GM19463 (cell line): ENCODE data around the gene ADGRG7.

Source experiments
- ATAC-seq: cut with Tn5 transposase; IDR thresholded peaks from one replicate; pipeline ENCODE4 v1.9.1; 2021; ENCODE audit warnings: mild to moderate bottlenecking, moderate library complexity; ENCODE audit not compliant: unreplicated experiment

The ADGRG7 gene

GRCh38 chr3:100600181-100601042, 9.0 kb upstream of the ADGRG7 start:
- ATAC-seq, result peak; percentile 51

DNA sequence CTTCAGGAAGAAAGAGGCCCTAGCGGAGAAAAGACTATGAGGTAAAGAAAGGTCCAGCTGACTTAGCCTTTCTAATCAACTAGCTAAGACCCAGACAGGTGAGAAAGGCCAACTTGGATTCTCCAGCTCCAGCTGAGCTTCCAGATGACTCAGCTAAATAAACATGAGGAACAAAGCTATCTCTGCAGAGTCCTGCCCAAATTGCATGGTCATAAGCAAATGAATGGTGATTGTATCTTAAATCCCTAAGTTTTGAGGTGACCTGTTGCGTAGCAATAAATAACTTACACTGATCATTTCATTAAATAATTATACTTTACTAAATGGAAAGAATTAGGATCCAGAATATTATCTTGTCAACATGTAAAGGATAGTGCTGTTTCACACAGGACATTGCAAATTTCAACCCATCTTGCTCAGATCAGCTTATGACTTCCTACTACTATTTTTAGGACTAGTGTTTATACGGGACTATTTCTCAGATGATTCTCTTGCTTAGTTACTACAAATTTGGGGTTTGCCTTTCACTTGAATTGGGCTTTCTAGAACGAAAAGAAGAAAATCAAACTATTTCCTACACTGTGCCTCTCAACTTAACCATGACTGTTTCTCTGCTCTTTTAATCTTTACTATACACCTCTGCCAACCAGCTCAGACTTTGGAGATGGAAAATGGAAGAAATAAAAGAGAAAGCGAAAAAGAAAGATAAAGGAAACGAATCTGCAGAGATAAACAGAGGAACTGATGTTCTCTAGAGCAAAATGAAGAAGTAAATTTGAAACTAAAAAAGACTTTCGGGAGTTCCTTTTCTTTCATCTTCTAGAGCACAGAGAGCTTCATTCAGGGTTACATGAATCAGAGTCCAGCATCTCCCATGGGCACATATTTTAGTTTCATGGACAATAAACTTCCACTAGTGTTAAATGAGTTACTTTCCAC, 6.6 kb upstream of the ADGRG7 start:
- peak; percentile 26 for ATAC-seq

DNA sequence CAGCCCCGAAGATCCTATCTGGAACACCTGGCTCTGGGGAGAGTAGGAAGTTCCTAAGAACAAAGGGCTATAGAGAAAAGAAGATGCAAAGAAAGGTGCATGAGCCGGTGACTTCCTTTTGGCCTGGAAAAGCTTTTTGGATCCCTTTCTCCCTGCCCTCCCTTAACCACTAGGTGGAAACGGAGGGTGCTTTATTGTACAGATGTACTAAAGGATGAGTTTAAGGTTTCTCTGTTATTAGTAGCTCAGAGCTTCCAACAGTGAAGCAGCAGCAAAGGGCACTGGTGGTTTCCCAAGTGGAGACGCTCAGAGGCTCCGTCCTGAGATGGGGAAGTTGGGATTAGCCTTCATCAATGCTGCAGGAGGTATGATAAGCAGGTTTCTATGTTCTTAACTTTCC, 5.9 kb upstream of the ADGRG7 start:
- ATAC-seq, result peak; percentile 27

- ATAC-seq, result no peak
Observed at GRCh38 chr3:100605358-100605757, 4.0 kb upstream of the ADGRG7 start.

DNA sequence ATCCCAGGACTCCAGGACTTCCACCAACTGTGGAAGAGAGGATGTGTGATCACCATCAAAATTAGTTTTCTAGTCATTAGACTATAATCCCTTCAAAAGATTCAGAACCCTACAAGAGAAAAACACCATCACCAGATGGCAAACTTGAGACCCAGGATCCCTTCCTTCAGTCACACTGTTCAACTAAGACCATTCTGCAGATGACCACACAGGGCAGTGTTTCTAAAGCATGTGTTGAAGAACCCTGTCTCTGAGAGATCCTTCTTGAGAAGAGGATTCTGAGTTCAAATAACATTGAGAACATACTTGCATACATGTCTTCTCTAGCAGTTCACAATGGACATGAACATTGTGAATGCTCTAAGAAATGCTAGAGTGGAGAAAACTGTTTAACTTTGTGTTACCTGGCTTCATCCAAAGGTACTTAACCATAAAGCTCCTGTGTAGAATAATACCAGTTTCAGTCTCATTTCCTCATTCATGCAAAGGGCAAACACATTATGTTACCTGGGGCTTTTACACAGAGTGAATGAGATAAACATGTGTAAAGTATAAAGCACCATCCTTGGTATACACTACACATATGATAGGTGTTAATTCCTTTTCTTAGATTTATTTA, 2.4 kb upstream of the ADGRG7 start:
- peak; percentile 68 for ATAC-seq

DNA sequence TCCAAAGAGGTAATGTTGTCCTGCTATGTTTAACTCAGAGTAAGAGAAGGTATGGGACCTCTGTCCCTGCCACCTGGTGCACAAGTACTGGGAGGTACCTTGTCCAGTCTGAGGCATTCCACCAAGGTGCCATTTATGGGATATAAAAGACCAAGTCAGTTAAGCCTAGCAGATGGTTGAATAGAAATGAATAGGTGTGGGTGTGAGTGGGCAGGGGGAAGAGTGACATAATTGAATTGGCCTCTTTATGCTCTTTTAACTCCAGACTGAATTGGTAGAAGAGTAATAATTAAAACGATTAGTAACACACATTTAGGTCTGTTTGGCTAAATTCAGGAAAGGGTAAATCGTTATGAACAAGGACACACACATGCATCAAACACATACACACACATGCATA, 562 bp downstream of the ADGRG7 start:
- ATAC-seq, result no peak

- no peak for ATAC-seq
Observed at GRCh38 chr3:100611221-100611620, 1.8 kb downstream of the ADGRG7 start.

DNA sequence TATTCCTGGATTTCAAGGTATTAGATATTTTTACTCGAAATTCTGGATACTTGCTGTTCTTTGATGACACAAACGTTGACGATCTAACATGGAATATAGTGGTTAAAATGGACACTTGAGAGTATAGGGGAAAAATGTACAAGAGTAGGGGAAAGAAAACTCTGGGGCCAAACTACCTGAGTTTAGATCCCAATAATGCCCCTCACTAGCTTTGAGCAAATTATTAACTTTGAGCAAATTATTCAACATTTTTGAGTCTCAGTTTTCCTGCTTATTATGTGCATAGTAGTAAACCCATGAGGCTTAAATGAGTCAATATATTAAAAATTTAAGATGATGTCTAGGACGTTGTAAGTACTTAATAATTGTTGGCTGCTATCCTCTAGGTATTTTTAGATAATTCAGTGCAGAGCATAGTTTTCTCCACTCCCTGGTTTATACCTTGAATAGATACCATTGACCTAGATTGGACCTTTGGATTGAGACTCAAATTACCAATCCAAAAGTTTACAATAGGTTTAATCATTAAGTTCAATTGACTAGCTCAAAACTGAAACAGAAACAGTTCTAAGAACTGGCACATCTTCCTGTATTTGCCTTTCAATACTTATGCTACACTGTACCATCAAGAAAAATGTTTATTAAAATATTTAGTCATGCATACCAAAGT, 4.5 kb downstream of the ADGRG7 start:
- no peak for ATAC-seq

- ATAC-seq, result peak; percentile 78
Observed at GRCh38 chr3:100614941-100615340, 5.5 kb downstream of the ADGRG7 start.

- ATAC-seq, result no peak
Observed at GRCh38 chr3:100615684-100616083, 6.3 kb downstream of the ADGRG7 start.

DNA sequence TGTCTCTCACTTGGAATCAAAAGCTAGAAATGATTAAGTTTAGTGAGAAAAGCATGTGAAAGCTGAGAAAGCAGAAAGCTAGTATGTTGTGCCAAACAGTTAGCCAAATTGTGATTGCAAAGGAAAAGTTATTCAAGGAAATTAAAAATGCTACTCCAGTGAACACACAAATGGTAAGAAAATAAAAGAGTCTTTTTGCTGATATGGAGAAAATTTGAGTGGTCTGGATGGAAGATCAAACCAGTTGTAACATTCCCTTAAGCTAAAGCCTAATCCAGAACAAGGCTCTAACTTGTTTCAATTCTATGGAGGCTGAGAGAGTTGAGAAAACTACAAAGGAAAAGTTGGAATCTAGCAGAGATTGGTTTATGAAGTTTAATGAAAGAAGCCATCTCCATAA, 11.8 kb downstream of the ADGRG7 start:
- ATAC-seq, result no peak

GRCh38 chr3:100627491-100627890, 18.1 kb downstream of the ADGRG7 start:
- no peak for ATAC-seq

DNA sequence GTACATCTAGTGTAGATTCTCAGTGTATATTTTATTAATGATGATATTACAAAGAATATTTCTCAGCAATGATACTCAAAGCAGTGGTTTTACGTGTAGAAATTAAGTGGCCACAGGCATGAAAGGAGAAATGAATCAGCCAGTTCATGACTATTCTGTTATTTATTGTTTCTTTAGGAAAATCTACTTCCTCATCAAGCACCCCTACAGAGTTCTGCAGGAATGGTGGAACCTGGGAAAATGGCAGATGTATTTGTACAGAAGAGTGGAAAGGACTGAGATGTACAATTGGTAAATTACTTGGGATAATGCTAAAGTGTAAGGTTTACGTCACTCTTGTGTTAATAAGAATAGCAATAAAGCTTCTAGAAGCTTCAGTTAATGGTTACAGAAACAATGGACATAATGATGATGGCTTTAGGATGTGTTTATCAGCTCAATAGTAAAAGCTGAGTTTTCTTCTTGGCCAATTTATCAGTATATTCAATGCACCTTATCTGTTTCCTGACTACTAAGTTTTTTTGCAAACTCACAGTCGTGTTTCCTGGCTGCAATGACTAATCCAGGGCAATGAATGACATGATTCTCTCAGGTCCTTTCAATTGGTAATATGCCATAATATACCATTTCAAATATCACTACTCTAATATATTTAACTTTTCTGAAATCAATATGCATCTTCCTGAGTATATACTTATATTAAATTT, 20.2 kb downstream of the ADGRG7 start:
- ATAC-seq, result no peak

DNA sequence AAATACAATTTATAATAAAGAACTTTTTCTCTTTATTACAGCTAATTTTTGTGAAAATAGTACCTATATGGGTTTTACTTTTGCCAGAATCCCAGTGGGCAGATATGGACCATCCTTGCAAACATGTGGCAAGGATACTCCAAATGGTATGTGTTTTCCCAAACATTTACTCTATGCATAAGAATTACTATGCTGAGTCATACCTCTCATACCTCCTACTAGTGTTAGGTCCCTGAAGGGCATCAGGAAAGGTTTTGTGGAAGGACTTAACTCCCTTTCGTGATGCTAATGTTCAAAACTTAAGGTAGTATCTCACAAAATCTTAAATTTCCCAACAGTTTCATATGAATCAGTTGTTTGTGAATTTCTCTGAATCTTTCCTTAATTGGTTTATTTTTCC, 21.3 kb downstream of the ADGRG7 start:
- ATAC-seq, result no peak

DNA sequence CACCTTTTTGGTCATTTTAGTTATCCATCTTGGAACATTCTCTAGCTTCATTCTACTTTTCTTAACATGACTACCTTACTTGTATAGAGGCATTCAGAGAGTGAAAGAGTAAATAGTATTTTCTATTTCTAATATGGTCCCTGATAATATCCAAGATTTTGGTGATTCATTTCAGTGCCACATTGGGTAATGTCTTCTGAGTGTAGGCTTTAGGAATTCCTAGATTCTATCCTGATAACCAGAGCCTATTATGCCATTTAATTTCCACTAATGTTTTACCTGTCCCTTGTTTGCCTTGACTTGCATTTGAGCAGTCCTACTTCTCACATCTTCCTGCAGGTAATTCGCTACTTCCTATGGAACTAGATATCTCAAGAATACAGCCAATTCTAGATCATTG, 21.8 kb downstream of the ADGRG7 start:
- ATAC-seq, result no peak

DNA sequence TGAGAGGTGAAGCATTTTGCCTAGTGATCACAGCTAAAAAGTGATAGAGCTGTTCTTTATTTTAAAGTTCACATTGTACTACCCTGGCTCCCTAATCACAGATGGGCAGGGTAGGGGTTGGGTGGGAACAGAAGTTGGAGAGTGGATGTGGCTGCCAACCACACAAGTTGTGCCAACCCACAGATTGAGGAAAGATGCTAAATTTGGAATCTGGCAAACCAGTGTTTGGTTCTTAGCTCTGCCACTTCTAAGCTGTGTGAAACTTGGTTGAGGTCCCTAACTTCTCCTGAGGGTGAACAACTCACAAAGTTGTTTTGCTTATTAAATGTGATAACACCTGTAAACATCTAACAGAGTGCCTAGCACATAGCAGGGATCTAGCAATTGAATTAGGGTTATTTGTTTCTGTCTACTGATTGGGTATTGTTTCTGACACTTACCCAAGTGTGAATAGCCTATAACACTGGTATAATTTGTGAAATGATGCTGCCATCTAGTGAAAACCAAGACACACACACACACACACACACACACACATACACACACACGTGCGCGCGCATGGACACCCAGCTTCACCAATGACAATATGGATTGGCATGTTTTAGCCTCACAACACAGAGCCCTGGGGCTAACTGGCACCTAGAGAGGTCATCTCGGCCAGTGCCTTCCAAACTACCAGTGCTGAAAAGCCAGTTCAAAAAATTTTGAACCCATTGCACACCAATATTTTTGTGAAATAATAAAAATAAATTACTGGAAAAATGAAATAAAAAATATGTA, 25.3 kb downstream of the ADGRG7 start:
- ATAC-seq, result peak; percentile 65

DNA sequence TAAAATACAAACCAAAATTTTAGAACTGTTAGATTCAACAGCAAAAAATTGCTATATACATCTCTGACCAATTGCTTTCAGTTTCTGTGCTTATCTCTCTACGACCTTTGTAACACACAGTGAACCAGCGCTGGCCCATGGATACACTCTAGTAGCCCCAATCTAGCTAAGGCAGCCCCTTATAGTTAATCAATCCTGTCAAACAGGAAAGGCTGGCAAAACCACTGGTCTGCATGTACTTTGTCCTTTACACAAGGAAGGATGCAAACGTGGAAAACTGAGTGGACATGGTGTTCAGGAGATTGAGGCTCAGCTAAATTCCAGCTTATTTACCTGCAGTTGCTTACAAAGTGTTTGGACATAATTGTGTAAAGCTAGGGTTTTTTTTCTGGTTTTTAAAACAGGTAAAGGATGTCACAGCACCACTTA, 25.9 kb downstream of the ADGRG7 start:
- ATAC-seq, result no peak

DNA sequence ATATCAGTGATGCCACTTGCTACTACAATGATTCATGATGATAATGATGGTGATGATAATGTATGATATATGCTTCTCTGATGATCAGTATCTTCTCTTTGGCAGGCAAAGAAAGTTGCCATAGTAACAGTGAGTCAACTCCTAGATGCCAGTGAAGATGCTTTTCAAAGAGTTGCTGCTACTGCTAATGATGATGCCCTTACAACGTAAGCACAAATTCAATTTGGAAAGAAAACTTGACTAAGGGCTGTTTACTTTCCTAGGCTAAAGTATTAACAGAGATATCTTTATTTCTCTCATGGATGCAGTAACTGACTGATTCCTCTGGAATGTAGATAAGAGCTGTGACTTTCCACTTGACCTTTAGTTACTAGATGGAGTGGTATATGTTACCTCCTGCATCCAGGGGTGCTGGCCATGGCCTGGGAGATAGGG, 27.8 kb downstream of the ADGRG7 start:
- no peak for ATAC-seq

GRCh38 chr3:100640633-100641032, 31.2 kb downstream of the ADGRG7 start:
- ATAC-seq, result no peak
